HepG2 (cell line): ENCODE results near the gene SLC26A2. TPM values are rescaled to one million over a fixed set of nuclear protein-coding genes. Genes with fewer than 3 reads are reported as not detected.
A peak's percentile ranks its signal among the peaks of the same experiment; 100 is the strongest.

Experiments used
- CCAR2 ChIP-seq: fragments of 200-400 bp; formaldehyde crosslinking; optimal IDR thresholded peaks from 2 replicates; pipeline ENCODE3; 2018; ENCODE audit warnings: low read depth, mild to moderate bottlenecking, low read length, moderate library complexity
- CCDC6 ChIP-seq: sonication (generic); formaldehyde crosslinking; IDR thresholded peaks from 2 replicates; pipeline ENCODE4 v1.8.1; 2022; ENCODE audit warnings: mild to moderate bottlenecking, missing genetic modification reagents, moderate library complexity
- FOXK2 ChIP-seq: fragments of 450-650 bp; IDR thresholded peaks from 2 replicates; pipeline ENCODE4 v1.6.1; 2016
- HNF4G ChIP-seq, 2 experiments: sonication (generic) in 1 of 2; formaldehyde crosslinking in 1 of 2; IDR thresholded peaks; 2 replicates each; pipeline versions ENCODE4 v1.4.0 to v1.6.1; 2011 to 2020; ENCODE audit warnings: borderline replicate concordance in 2 of 2, low read depth in 2 of 2, mild to moderate bottlenecking in 2 of 2, low read length in 1 of 2, missing genetic modification reagents in 1 of 2, moderate library complexity in 1 of 2
- IRX3 ChIP-seq: sonication (generic); formaldehyde crosslinking; IDR thresholded peaks from 2 replicates; pipeline ENCODE4 v1.8.1; 2023; ENCODE audit warnings: mild to moderate bottlenecking, low read depth, missing genetic modification reagents, borderline replicate concordance
- KAT2B ChIP-seq: fragments of 150-350 bp; IDR thresholded peaks from 2 replicates; pipeline ENCODE4 v1.6.1; 2014; ENCODE audit warnings: low read depth, low read length, borderline replicate concordance
- MAFF ChIP-seq: IDR thresholded peaks from 2 replicates; pipeline ENCODE4 v1.6.1; 2011; ENCODE audit warnings: low read depth, low read length, improper control_type of control experiment
- MEIS2 ChIP-seq: sonication (generic); formaldehyde crosslinking; IDR thresholded peaks from 2 replicates; pipeline ENCODE4 v1.9.0; 2021; ENCODE audit warnings: mild to moderate bottlenecking, missing genetic modification reagents
- MLX ChIP-seq: IDR thresholded peaks from 2 replicates; pipeline ENCODE4 v1.6.1; 2016
- MXI1 ChIP-seq: IDR thresholded peaks from 3 replicates; pipeline ENCODE4 v1.6.1; 2012; ENCODE audit warnings: low read depth, low read length, inconsistent platforms, borderline replicate concordance
- NFYC ChIP-seq: IDR thresholded peaks from 2 replicates; pipeline ENCODE4 v1.6.1; 2016; ENCODE audit warnings: missing genetic modification reagents, missing compliant biosample characterization
- RFX3 ChIP-seq: IDR thresholded peaks from 2 replicates; pipeline ENCODE4 v1.6.1; 2016; ENCODE audit warnings: missing biosample characterization, missing genetic modification reagents
- SMC3 ChIP-seq: IDR thresholded peaks from 2 replicates; pipeline ENCODE4 v1.6.1; 2011; ENCODE audit warnings: low read length, improper control_type of control experiment
- TSC22D2 ChIP-seq: sonication (generic); formaldehyde crosslinking; IDR thresholded peaks from 2 replicates; pipeline ENCODE4 v1.5.1; 2020; ENCODE audit warnings: missing genetic modification reagents, mild to moderate bottlenecking, borderline replicate concordance
- ZBTB20 ChIP-seq: sonication (generic); formaldehyde crosslinking; IDR thresholded peaks from 2 replicates; pipeline ENCODE4 v1.8.1; 2023; ENCODE audit warnings: missing genetic modification reagents, low read depth, mild to moderate bottlenecking, borderline replicate concordance
- ZNF138 ChIP-seq: sonication (generic); formaldehyde crosslinking; IDR thresholded peaks from 2 replicates; pipeline ENCODE4 v1.5.0; 2020; ENCODE audit warnings: mild to moderate bottlenecking, low read depth, missing genetic modification reagents
- ZNF3 ChIP-seq: IDR thresholded peaks from 2 replicates; pipeline ENCODE4 v1.7.0; 2017; ENCODE audit warnings: inconsistent platforms
- ZNF460 ChIP-seq: sonication (generic); formaldehyde crosslinking; IDR thresholded peaks from 2 replicates; pipeline ENCODE4 v1.5.1; 2020; ENCODE audit warnings: missing genetic modification reagents, mild to moderate bottlenecking, borderline replicate concordance
- ZNF772 ChIP-seq: sonication (generic); formaldehyde crosslinking; IDR thresholded peaks from 2 replicates; pipeline ENCODE4 v1.5.0; 2020; ENCODE audit warnings: mild to moderate bottlenecking, missing genetic modification reagents
- polyA plus RNA-seq, 8 experiments: library from polyadenylated mRNA; depleted of rRNA in 3 of 8; stranded (reverse) in 7 of 8; unstranded in 1 of 8; fragments of >200 nt; fragmentation: Illumina TruSeq in 4 of 8; extraction: Trizol in 4 of 8; gene quantifications; 2 replicates each; pipeline versions ENCODE4 v1.2.1 to v1.2.3, GENCODE V29; 2011 to 2016; ENCODE audit warnings: low read depth in 4 of 8, missing spikeins in 1 of 8, mixed read lengths in 1 of 8; ENCODE audit not compliant: insufficient read depth in 1 of 8
- total RNA-seq, 5 experiments: library from RNA; depleted of rRNA; stranded (reverse); fragments of >200 nt; fragmentation: Illumina TruSeq; extraction: Trizol; gene quantifications; 2 replicates each; pipeline ENCODE4 v1.2.3, GENCODE V29; 2016; ENCODE audit warnings: low read depth in 1 of 5
- TF ChIP-seq, protein P1 (sequence below): sonication (generic); formaldehyde crosslinking; conservative IDR thresholded peaks from 2 replicates; pipeline ENCODE4 v1.4.0; 2020; ENCODE audit warnings: missing genetic modification reagents
- TF ChIP-seq, protein P2 (sequence below): sonication (generic); formaldehyde crosslinking; IDR thresholded peaks from 2 replicates; pipeline ENCODE4 v1.4.0; 2020; ENCODE audit warnings: missing genetic modification reagents, mild to moderate bottlenecking, borderline replicate concordance
- TF ChIP-seq, protein P3 (sequence below): IDR thresholded peaks from 2 replicates; pipeline ENCODE4 v1.6.1; 2016; ENCODE audit warnings: missing compliant biosample characterization, missing genetic modification reagents, borderline replicate concordance

SLC26A2 gene
- total and polyA plus RNA-seq, 2 of the 13 experiments (the other 11 are each of a cell fraction or from before 2014, with no cell fraction given), result 2.2 to 7.9 TPM

GRCh38 chr5:149960272-149961185 lies at the start of gene SLC26A2 (continued):
- TF ChIP-seq MAFF (no peak), ZNF138 (CRISPR knock-in tag) (no peak), CCAR2 (no peak), MXI1 (no peak; the same call in 2 of the 3 replicates), KAT2B (no peak), MEIS2 (CRISPR knock-in tag) (peak; percentile 61), NFYC (CRISPR knock-in tag) (peak; percentile 99), MLX (CRISPR knock-in tag) (no peak; the same call in 1 of the 2 replicates), ZNF3 (CRISPR knock-in tag) (no peak), SMC3 (no peak), IRX3 (CRISPR knock-in tag) (peak; percentile 54; the same call in 1 of the 2 replicates), ZBTB20 (CRISPR knock-in tag) (peak; percentile 76; the same call in 1 of the 2 replicates), CCDC6 (CRISPR knock-in tag) (0 out of 2 replicates have a peak, but pooled peaks have one; percentile 56), FOXK2 (no peak), TSC22D2 (CRISPR knock-in tag) (no peak), HNF4G (IDR thresholded peaks at IDR 0.05; ENCODE audit: borderline replicate concordance, low read depth, low read length) (no peak), HNF4G (CRISPR knock-in tag; IDR thresholded peaks at IDR 0.05; ENCODE audit: borderline replicate concordance, low read depth) (no peak), ZNF772 (no peak), RFX3 (no peak), ZNF460 (CRISPR knock-in tag) (no peak)
- TF ChIP-seq, protein P1, sequence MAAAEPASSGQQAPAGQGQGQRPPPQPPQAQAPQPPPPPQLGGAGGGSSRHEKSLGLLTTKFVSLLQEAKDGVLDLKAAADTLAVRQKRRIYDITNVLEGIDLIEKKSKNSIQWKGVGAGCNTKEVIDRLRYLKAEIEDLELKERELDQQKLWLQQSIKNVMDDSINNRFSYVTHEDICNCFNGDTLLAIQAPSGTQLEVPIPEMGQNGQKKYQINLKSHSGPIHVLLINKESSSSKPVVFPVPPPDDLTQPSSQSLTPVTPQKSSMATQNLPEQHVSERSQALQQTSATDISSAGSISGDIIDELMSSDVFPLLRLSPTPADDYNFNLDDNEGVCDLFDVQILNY, result no peak
- TF ChIP-seq, protein P2, sequence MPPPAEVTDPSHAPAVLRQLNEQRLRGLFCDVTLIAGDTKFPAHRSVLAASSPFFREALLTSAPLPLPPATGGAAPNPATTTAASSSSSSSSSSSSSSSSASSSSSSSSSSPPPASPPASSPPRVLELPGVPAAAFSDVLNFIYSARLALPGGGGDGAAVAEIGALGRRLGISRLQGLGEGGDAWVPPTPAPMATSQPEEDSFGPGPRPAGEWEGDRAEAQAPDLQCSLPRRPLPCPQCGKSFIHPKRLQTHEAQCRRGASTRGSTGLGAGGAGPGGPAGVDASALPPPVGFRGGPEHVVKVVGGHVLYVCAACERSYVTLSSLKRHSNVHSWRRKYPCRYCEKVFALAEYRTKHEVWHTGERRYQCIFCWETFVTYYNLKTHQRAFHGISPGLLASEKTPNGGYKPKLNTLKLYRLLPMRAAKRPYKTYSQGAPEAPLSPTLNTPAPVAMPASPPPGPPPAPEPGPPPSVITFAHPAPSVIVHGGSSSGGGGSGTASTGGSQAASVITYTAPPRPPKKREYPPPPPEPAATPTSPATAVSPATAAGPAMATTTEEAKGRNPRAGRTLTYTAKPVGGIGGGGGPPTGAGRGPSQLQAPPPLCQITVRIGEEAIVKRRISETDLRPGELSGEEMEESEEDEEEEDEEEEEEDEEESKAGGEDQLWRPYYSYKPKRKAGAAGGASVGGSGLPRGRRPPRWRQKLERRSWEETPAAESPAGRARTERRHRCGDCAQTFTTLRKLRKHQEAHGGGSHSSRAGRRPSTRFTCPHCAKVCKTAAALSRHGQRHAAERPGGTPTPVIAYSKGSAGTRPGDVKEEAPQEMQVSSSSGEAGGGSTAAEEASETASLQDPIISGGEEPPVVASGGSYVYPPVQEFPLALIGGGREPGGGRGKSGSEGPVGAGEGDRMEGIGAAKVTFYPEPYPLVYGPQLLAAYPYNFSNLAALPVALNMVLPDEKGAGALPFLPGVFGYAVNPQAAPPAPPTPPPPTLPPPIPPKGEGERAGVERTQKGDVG (CRISPR knock-in tag), result peak; percentile 74; the same call in 1 of the 2 replicates
- TF ChIP-seq, protein P3, sequence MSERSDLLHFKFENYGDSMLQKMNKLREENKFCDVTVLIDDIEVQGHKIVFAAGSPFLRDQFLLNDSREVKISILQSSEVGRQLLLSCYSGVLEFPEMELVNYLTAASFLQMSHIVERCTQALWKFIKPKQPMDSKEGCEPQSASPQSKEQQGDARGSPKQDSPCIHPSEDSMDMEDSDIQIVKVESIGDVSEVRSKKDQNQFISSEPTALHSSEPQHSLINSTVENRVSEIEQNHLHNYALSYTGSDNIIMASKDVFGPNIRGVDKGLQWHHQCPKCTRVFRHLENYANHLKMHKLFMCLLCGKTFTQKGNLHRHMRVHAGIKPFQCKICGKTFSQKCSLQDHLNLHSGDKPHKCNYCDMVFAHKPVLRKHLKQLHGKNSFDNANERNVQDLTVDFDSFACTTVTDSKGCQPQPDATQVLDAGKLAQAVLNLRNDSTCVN (CRISPR knock-in tag), result peak; percentile 49; the same call in 1 of the 2 replicates
